AG09309 (cell line): ENCODE measurements around the gene ULK1.

ENCODE experiments used
- DNase-seq: peaks from one replicate; pipeline ENCODE4 v3.0.0-alpha.2; 2010; ENCODE audit warnings: low read depth
- H3K4me3 ChIP-seq: 2 replicates; pipeline ENCODE4 v1.5.1; 2011; ENCODE audit warnings: mild to moderate bottlenecking, low read depth, low read length, moderate library complexity; ENCODE audit not compliant: control insufficient read depth
- TF ChIP-seq, protein P1 (sequence below): IDR thresholded peaks from 2 replicates; pipeline ENCODE4 v1.5.1; 2011; ENCODE audit warnings: mild to moderate bottlenecking, low read depth, low read length, inconsistent platforms; ENCODE audit not compliant: insufficient read depth, control insufficient read depth; ENCODE audit errors: missing control alignments

Gene ULK1

GRCh38 chr12:131923260-131923659 is 28.8 kb downstream of the ULK1 start:
- DNase-seq: no peak
- no peak overlapping the region for H3K4me3 ChIP-seq
- TF ChIP-seq, protein P1, sequence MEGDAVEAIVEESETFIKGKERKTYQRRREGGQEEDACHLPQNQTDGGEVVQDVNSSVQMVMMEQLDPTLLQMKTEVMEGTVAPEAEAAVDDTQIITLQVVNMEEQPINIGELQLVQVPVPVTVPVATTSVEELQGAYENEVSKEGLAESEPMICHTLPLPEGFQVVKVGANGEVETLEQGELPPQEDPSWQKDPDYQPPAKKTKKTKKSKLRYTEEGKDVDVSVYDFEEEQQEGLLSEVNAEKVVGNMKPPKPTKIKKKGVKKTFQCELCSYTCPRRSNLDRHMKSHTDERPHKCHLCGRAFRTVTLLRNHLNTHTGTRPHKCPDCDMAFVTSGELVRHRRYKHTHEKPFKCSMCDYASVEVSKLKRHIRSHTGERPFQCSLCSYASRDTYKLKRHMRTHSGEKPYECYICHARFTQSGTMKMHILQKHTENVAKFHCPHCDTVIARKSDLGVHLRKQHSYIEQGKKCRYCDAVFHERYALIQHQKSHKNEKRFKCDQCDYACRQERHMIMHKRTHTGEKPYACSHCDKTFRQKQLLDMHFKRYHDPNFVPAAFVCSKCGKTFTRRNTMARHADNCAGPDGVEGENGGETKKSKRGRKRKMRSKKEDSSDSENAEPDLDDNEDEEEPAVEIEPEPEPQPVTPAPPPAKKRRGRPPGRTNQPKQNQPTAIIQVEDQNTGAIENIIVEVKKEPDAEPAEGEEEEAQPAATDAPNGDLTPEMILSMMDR: no peak

GRCh38 chr12:131927110-131928079 is 33.0 kb downstream of the ULK1 start:
- DNase-seq: no peak
- H3K4me3 ChIP-seq: no peak overlapping the region
- TF ChIP-seq, protein P1: no peak

GRCh38 chr12:131928080-131928710 is 33.8 kb downstream of the ULK1 start:
- TF ChIP-seq, protein P1: no peak
- no peak for DNase-seq
- H3K4me3 ChIP-seq: peak overlapping the region; percentile 65

- peak; percentile 64 for DNase-seq
- TF ChIP-seq, protein P1: no peak
Measured at GRCh38 chr12:131928711-131929580, 34.5 kb downstream of the ULK1 start, which contains the start of gene PUS1. Gene PUS1 (plus strand): TSS chr12:131929276. CDS start chr12:131929723, 447 bp downstream.

GRCh38 chr12:131929581-131930456 is 35.4 kb downstream of the ULK1 start:
- TF ChIP-seq, protein P1: no peak
- DNase-seq: no peak

More at GRCh38 chr12:131928711-131929580, 34.5 kb downstream of the ULK1 start, which contains the start of gene PUS1:
- peak within 1 kb of the TSS; percentile 94 for H3K4me3 ChIP-seq

More at GRCh38 chr12:131929581-131930456, 35.4 kb downstream of the ULK1 start:
- peak overlapping the region; percentile 94 for H3K4me3 ChIP-seq
